Lower leg skin (tissue), 4 donors: ENCODE results near the gene GJC1. TPM values are rescaled to one million over a fixed set of nuclear protein-coding genes. Genes with fewer than 3 reads are reported as not detected.

Experiments
- DNase-seq, 2 donors: peaks; one replicate each; pipeline ENCODE4 v3.0.0-alpha.2; 2019; ENCODE audit warnings: low spot score in 2 of 2
- H3K4me3 ChIP-seq: fragments of 200-600 bp; sonication (generic); 2 replicates; pipeline ENCODE4 v1.5.1; 2017; ENCODE audit warnings: mild to moderate bottlenecking, low read depth; ENCODE audit not compliant: poor library complexity, severe bottlenecking
- POLR2A ChIP-seq, 2 donors: fragments of 450-650 bp; IDR thresholded peaks; one replicate each; pipeline ENCODE4 v1.6.1; 2016 to 2017; ENCODE audit warnings: antibody characterized with exemption in 2 of 2, mild to moderate bottlenecking in 1 of 2, moderate library complexity in 1 of 2
- WGBS, 2 donors: methylation state at CpG; one replicate each; pipeline ENCODE4 v1.1.5; 2018; 5-methylcytosine and 5-hydroxymethylcytosine counted together
- intact Hi-C: fragments of 100-400 bp; cut with DNase I; formaldehyde crosslinking; loops from one replicate; pipeline ENCODE4 v1.15.0; 2023; ENCODE audit warnings: low total_unique reads
- total RNA-seq, 4 donors: library from RNA; depleted of rRNA; stranded (reverse); fragments of >200 nt; gene quantifications; one replicate each; pipeline ENCODE4 v1.1.0, GENCODE V29; 2016
- TF ChIP-seq, protein P1 (sequence below), 3 donors: fragments of 450-650 bp; IDR thresholded peaks; one replicate each; pipeline ENCODE4 v1.5.1; 2016; ENCODE audit warnings: antibody characterized with exemption in 3 of 3, mild to moderate bottlenecking in 3 of 3, moderate library complexity in 2 of 3

Gene GJC1
- total RNA-seq, 4 donors from 2014 or later = 0.25 to 4.6 (median 1.6) TPM

GRCh38 chr17:44807093-44807816 lies 22.8 kb downstream of the GJC1 start:
- WGBS, 2 donors = 78 to 80% methylated on average over 4 of the region's 4 CpGs
- DNase-seq = no peak
- TF ChIP-seq POLR2A (IDR thresholded peaks at IDR 0.05) = no peak
- TF ChIP-seq, protein P1, sequence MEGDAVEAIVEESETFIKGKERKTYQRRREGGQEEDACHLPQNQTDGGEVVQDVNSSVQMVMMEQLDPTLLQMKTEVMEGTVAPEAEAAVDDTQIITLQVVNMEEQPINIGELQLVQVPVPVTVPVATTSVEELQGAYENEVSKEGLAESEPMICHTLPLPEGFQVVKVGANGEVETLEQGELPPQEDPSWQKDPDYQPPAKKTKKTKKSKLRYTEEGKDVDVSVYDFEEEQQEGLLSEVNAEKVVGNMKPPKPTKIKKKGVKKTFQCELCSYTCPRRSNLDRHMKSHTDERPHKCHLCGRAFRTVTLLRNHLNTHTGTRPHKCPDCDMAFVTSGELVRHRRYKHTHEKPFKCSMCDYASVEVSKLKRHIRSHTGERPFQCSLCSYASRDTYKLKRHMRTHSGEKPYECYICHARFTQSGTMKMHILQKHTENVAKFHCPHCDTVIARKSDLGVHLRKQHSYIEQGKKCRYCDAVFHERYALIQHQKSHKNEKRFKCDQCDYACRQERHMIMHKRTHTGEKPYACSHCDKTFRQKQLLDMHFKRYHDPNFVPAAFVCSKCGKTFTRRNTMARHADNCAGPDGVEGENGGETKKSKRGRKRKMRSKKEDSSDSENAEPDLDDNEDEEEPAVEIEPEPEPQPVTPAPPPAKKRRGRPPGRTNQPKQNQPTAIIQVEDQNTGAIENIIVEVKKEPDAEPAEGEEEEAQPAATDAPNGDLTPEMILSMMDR (IDR thresholded peaks at IDR 0.05) = no peak
- intact Hi-C loops = no loop called here
- no peak overlapping the region for H3K4me3 ChIP-seq

- TF ChIP-seq, protein P1 (IDR thresholded peaks at IDR 0.05) = no peak
- no peak for TF ChIP-seq POLR2A (IDR thresholded peaks at IDR 0.05)
- WGBS, 2 donors = 86 to 92% methylated on average over 10 of the region's 10 CpGs
- peak in 1 of 2 donors; percentile 54 for DNase-seq
- no peak overlapping the region for H3K4me3 ChIP-seq
- intact Hi-C loops = no loop called here
Observed at GRCh38 chr17:44804302-44805089, 25.6 kb downstream of the GJC1 start.

GRCh38 chr17:44801880-44802279 lies 28.2 kb downstream of the GJC1 start:
- H3K4me3 ChIP-seq = no peak overlapping the region
- DNase-seq = peak in 1 of 2 donors; percentile 48
- intact Hi-C loops = no loop called here
- WGBS, 2 donors = 95 to 96% methylated on average over 5 of the region's 5 CpGs
- TF ChIP-seq, protein P1 (IDR thresholded peaks at IDR 0.05) = no peak
- TF ChIP-seq POLR2A (IDR thresholded peaks at IDR 0.05) = no peak

DNA sequence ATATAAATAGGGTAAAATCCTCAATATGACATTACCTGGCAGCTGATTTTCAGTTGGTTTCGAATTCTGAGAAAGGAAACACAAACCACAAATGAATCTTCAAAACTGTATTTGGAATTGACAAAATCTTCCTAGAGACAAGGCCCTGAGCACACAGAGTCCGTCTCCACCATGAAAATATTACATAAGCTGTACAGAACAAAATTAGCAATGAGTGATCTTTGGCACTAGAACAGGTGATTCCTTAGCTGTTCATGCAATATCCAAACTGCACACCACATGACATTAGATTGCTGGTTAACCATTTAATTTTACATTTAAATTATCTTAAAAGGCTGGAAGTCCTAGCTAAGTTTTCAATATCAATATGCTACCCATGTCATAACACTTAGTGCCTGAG lies 31.7 kb downstream of the GJC1 start:
- no peak for TF ChIP-seq POLR2A (IDR thresholded peaks at IDR 0.05)
- TF ChIP-seq, protein P1 (IDR thresholded peaks at IDR 0.05) = no peak
- intact Hi-C loops = no loop called here
- H3K4me3 ChIP-seq = no peak overlapping the region
- 80 to 85% methylated on average over 2 of the region's 2 CpGs for WGBS, 2 donors
- DNase-seq = no peak

DNA sequence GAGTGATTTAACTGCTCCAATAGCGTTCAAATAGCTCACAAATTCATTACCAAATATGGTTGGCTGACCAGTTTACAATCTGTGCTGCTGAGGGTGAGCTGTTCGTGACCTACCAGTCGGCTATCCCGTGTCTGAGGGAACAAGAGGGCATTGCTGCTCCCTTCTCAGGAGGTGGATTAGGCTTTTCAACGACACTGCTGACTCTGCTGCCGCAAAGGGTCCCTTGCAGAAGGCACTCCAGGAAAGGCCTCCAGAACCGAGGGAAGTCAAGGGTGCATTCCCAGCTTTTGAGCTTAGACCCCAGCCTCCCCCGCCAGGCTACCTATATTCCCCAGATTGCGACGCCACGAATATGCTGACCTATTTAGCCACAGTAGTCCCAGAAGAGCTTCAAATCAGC lies 32.3 kb downstream of the GJC1 start:
- TF ChIP-seq, protein P1 (IDR thresholded peaks at IDR 0.05) = no peak
- no peak overlapping the region for H3K4me3 ChIP-seq
- DNase-seq = peak in 1 of 2 donors; percentile 68
- 89 to 91% methylated on average over 11 of the region's 11 CpGs for WGBS, 2 donors
- intact Hi-C loops = no loop called here
